Measurements from ENCODE around the gene KCNIP1. TPM values are rescaled to one million over a fixed set of nuclear protein-coding genes. Genes with fewer than 3 reads are reported as not detected.

Gene KCNIP1
- polyA plus RNA-seq, 3 donors: 0.09 to 0.79 (median 0.18) TPM

DNA sequence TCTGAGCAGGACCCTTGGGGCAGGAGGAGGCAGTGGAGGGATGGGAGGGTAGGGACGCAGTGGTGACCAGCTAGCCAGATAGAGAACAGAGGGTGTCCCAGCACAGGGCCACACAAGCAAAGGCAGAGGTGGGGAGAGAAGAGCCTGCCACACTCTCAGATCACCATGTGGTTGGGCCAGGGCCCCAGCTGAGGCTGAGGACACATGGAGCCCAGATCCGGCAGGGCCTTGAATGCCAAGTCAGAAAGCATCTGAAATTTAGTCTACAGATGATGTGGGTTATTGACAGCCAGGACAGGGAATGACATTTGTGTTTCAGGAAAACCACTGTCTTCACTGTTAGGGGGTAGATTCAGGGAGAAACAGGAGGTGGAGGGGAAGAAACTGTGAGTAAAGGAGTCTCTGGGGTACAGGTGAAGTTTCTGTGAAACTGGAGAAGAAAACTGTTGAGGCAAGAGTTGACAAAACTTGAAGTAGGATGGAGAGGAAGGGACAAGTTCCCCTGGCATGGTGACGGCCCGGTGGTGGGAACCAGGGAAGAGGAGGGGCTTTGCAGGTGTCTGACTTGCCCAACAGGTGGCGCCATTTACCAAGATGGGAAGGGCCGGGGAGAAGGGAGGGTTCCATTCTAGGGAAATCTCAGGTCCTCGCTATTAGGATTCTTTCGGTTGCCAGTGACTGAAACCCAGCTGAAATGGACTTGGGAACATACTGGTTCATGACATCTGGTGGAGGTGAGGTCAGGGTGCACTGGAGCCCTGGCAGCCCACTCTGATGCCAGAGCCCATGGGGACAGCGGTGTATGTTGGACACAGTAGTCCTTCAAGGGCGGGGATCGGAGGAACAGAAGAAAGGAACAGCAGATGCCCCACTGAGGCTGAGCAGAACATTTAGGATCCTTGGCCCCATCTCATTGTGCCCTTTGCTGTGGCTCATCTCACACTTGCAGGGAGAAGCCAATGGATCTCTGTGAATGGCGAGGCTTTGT lies 100.1 kb downstream of the KCNIP1 start:
- 49 to 55% (median 51%) methylated on average over 11 to 12 of the region's 12 CpGs for WGBS, 3 donors
- H3K27ac ChIP-seq (ENCODE audit: low read depth, low read length): no peak overlapping the region

DNA sequence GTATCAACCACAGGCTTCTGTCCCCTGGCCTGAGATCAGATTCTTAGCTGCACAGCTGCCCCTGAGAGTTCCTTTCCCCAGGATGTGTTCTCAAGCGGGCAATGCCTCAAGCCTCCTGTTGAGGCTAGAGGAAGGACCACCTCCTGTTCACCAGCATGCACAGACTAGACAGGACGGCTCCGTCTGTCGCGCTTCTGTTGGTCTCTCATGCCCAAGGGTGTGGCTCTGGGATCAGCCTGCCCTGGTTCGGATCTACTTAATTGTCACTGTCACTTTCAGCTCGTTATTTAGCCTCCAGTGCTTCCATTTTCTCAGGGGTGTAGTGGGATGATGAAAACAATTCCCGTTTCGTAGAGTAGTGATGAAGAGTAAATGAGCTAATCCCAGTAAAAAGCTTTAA lies 103.1 kb downstream of the KCNIP1 start:
- H3K27ac ChIP-seq (ENCODE audit: low read depth, low read length): no peak overlapping the region
- 71 to 81% (median 79%) methylated on average over 9 of the region's 9 CpGs for WGBS, 3 donors

- no peak overlapping the region for H3K27ac ChIP-seq (ENCODE audit: low read depth, low read length)
- 36 to 38% (median 37%) methylated on average over 6 of the region's 6 CpGs for WGBS, 3 donors
These were observed 107.8 kb downstream of the KCNIP1 start for GRCh38 chr5:170611449-170612090.

GRCh38 chr5:170612256-170612678 lies 108.4 kb downstream of the KCNIP1 start:
- 64 to 89% (median 89%) methylated on average over 6 of the region's 6 CpGs for WGBS, 3 donors

GRCh38 chr5:170614065-170614490 lies 110.3 kb downstream of the KCNIP1 start:
- H3K27ac ChIP-seq (ENCODE audit: low read depth, low read length): no peak overlapping the region
- 37 to 58% (median 44%) methylated on average over 5 of the region's 5 CpGs for WGBS, 3 donors

More at GRCh38 chr5:170612256-170612678, 108.4 kb downstream of the KCNIP1 start:
- no peak overlapping the region for H3K27ac ChIP-seq (ENCODE audit: low read depth, low read length)

DNA sequence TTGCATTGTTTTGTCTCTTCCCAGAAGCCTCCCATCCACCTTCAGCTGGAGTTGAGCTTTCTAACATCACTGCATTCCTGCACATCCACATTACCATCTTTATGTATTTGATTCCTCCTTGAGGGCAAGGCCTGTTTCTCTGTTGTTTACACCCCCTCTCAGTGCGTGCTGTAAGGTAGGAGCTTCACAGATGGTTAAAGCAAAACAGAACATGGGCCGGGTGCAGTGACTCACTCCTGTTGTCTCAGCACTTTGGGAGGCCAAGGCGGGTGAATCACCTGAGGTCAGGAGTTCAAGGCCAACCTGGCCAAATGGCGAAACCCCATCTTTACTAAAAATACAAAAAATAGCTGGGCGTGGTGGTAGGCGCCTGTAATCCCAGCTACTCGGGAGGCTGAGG lies 110.9 kb downstream of the KCNIP1 start:
- H3K27ac ChIP-seq (ENCODE audit: low read depth, low read length): no peak overlapping the region
- WGBS, 3 donors: 65 to 77% (median 76%) methylated on average over 7 of the region's 7 CpGs

- 12 to 30% (median 20%) methylated on average over 7 of the region's 7 CpGs for WGBS, 3 donors
- no peak overlapping the region for H3K27ac ChIP-seq (ENCODE audit: low read depth, low read length)
These were observed 114.0 kb downstream of the KCNIP1 start for GRCh38 chr5:170617533-170618490.

DNA sequence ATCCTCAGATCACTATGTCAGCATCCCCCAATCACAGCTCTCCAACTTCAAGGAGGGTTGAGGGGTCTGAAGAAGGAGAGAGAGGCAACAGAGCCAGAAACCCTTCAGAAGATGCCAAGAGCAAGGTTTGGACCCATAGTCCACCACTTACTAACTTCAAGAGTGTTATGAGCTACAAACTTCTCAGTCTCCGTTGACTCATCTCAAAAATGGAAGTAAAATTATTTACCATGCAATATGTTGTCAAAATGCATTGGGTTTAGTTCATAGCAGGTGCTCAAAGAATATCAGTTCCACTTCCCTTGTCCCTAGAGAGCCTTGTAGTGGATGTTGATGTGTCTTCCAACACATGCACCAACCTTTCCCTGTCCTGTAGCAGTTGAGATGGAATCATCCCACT lies 116.0 kb downstream of the KCNIP1 start:
- WGBS, 3 donors: 77 to 100% (median 83%) methylated on average over 1 of the region's 1 CpG
- no peak overlapping the region for H3K27ac ChIP-seq (ENCODE audit: low read depth, low read length)

DNA sequence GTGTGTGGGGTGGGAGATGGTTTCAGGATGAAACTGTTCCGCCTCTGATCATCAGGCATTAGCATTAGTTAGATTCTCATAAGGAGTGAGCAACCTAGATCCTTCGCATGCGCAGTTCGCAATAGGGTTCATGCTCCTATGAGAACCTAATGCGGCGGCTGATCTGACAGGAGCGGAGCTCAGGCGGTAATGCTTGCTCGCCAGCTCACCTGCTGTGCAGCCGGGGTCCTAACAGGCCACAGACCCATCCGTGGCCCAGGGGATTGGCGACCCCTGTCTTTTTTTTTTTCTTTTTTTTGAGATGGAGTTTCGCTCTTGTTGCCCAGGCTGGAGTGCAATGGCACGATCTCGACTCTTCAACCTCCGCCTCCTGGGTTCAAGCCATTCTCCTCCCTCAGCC lies 119.1 kb downstream of the KCNIP1 start:
- 94 to 95% (median 95%) methylated on average over 16 of the region's 16 CpGs for WGBS, 3 donors
- no peak overlapping the region for H3K27ac ChIP-seq (ENCODE audit: low read depth, low read length)

- no peak overlapping the region for H3K27ac ChIP-seq (ENCODE audit: low read depth, low read length)
- 49 to 57% (median 53%) methylated on average over 16 of the region's 16 CpGs for WGBS, 3 donors
These were observed 119.9 kb downstream of the KCNIP1 start for GRCh38 chr5:170623576-170624181.

DNA sequence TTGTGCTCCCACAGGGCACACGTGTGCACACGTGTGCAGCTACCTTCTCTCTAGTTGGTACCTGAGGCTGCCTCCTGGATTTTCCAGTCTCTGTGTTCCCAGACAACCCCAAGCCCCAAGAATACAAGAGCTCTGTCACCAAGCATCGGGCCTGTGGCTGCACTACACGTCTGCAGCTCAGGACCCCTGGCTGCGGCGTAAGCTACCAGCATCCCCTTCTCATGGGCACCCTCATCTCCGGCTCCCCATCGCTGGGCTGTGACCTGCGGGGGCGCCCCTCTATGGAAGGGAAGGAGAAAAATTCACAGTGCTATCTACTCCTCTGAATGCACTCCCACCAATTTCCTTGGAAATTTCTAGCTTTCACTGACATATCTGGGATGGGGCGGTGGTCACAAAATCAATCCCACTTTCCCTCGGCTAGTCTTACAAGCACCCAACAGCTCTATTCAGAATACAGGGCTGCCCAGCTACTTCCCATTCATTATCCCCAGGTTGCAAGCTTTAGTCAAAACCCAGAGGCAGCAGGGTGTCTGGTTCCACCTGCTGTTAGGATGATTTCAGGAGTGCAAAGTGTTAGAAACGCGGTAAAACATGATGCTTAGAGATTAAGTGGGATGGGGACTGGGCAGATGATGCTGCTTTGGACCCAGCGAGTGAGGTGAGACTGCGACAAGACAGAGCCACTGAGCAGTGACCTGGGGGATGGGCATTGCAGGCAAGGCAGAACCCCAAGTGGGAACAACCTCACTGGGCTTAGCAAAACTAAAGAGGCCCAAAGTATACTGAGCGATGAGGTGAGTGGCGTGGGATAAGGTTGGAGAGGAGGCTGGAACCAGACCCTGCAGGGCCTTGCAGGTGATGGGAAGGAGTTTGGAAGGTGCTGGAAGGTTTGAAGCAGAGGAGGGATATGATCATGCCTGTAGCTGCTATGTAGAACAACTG lies 121.7 kb downstream of the KCNIP1 start:
- WGBS, 3 donors: 72 to 84% (median 84%) methylated on average over 18 of the region's 18 CpGs

GRCh38 chr5:170626507-170627150 lies 122.8 kb downstream of the KCNIP1 start:
- H3K27ac ChIP-seq (ENCODE audit: low read depth, low read length): no peak overlapping the region
- 63 to 94% (median 88%) methylated on average over 13 of the region's 13 CpGs for WGBS, 3 donors

More for the DNA sequence above, 121.7 kb downstream of the KCNIP1 start:
- no peak overlapping the region for H3K27ac ChIP-seq (ENCODE audit: low read depth, low read length)

- WGBS, 3 donors: 72 to 92% (median 89%) methylated on average over 3 of the region's 3 CpGs
- H3K27ac ChIP-seq (ENCODE audit: low read depth, low read length): no peak overlapping the region
These were observed 123.5 kb downstream of the KCNIP1 start for GRCh38 chr5:170627271-170627670.

- no peak overlapping the region for H3K27ac ChIP-seq (ENCODE audit: low read depth, low read length)
- 92 to 96% (median 94%) methylated on average over 8 of the region's 8 CpGs for WGBS, 3 donors
These were observed 124.2 kb downstream of the KCNIP1 start for GRCh38 chr5:170628028-170628427.

- H3K27ac ChIP-seq (ENCODE audit: low read depth, low read length): no peak overlapping the region
- 65 to 88% (median 88%) methylated on average over 19 of the region's 19 CpGs for WGBS, 3 donors
These were observed 125.1 kb downstream of the KCNIP1 start for GRCh38 chr5:170628691-170629565.

All from adipose tissue (tissue), 3 donors.